GM21786 (cell line): ENCODE measurements around the gene RIMS1.
"Not testable (repeated sequence)": the region's sequence is repeated elsewhere in the genome, so short reads cannot be mapped to it uniquely, and the experiment has no call there.

Experiments
- ATAC-seq: cut with Tn5 transposase; IDR thresholded peaks from one replicate; pipeline ENCODE4 v1.9.1; 2021; ENCODE audit not compliant: unreplicated experiment

RIMS1 gene

DNA sequence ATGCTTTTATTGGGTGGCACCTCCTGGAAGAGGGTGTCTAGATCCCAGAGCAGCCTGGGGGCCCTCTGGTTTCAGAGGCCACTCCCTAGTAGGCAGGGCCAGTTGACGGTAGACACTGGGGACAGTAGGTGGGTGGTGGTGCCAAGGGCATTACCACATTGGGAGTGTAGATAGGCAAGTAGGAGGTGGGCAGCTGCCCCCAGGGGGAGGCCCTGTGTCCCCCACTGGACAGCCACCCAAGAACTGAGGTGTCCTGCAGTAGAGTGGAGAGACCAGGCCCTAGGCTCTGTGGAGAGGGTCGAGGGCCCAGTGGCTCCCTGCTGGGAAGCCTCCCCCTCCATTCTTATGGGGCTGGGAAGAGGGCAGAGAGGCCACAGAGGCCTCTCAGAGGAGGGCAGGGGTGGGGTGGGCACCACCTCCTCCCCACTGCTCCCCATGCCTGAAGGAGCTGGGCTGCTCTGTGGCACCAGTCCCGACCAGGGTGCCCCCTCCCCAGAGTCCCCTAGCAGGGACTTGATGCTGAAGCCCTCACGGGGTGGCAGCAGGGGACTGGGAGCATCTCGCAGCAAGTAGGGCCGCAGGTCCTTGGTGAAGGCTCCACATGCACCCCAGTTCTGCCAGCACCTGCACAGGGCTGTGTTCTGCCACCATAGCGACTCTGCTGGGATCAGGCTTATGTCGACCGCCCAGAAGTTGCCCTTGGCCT lies 430.5 kb downstream of the RIMS1 start:
- ATAC-seq: no peak

DNA sequence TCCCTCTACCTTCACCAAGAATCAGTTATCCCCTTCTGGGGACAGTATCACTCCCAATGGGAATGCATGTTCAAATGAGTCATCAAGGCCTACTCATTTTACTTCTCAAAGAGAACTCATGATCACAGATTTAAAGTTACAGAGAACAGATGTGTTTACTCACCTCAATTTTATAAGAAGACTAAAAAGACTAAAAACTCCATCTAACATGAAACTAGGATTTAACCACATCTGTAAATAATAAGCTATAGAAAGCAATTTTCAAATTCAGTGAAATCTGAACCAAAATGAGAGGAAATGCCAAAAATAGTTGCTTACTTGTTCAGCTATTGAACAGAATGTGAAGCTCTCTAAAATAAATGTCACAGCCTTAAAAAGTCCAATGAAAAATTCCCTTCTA lies 435.4 kb downstream of the RIMS1 start:
- no peak for ATAC-seq

DNA sequence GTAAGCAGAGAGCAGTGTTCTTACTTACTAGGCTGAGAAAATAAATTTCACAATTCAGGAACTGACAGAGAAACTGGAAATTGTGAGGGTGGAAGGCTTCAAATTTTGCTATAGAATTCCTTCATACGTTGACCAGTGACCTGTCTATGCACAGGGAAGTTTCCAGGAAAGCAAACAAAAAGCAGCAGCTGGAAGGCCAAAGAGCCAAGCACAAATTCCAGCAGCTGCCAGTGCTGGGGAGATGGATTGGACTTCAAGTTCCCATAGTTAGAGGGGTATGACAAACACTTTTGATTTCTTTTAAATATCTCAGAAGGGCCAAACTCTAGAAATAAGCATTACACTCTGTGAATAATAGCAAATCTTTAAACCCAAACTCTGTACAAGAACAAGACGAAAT lies 436.4 kb downstream of the RIMS1 start:
- no peak for ATAC-seq

DNA sequence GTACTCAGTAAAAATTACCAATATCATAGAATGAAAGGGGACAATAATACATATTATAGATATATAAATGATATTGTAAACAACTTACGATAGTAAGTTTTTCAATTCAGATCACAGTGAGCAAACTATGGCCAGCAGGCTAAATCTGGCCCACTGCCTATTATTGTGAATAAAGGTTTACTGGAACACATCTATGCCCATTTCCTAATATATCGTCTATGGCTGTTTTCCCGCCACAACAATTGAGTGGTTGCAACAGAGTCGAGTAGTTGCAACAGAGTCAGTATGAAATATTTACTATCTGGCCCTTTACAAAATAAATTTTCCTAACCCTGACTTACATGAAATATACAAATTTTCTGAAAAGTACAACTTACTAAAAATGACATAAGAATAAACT lies 438.2 kb downstream of the RIMS1 start:
- no peak for ATAC-seq

DNA sequence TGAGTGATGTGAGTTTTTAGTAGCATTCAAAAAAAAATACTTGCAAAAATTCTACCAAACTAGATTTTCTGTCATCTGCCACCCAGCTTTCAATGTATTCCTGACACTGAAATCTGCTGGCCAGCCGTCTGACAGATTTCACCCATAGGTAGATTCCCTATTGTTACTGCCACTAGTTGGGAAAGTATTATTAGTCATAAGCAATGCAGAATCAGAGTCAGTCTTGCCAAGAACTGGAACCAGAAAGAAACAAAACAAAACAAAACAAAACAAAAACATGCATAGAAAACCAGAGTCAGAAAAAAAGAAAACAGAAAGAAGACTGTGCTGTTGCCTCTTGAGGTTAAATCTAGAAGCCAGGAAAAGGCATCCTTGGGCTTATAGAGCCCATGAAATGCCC lies 442.4 kb downstream of the RIMS1 start:
- ATAC-seq: no peak

DNA sequence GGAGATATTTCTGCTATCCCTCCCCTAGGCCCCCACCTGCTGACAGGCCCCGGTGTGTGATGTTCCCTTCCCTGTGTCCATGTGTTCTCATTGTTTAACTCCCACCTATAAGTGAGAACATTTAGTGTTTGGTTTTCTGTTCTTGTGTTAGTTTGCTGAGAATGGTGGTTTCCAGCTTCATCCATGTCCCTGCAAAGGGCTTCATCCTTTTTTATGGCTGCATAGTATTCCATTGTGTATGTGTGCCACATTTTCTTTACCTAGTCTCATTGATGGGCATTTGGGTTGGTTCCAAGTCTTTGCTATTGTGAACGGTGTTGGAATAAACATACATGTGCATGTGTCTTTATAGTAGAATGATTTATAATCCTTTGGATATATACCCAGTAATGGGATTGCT lies 448.9 kb downstream of the RIMS1 start:
- ATAC-seq: not testable (repeated sequence)

DNA sequence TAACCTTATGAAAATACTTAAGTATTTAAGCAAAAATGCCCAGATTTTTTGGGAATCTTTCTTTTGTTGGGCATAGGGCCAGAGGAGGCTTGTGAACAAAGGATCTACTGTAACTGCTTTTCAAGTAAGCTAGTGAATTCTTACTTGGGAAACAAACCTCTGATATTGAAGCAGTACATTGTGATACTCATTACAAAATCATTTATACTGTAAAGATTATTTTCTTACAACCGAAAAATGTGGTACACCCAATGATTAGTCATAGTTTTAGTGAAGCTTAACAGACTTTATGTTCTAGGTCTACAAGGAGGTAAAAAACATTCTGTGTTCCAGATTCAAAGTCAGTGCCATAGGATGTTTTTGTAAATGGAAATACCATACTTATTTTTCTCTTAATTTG lies 462.6 kb downstream of the RIMS1 start:
- ATAC-seq: no peak

DNA sequence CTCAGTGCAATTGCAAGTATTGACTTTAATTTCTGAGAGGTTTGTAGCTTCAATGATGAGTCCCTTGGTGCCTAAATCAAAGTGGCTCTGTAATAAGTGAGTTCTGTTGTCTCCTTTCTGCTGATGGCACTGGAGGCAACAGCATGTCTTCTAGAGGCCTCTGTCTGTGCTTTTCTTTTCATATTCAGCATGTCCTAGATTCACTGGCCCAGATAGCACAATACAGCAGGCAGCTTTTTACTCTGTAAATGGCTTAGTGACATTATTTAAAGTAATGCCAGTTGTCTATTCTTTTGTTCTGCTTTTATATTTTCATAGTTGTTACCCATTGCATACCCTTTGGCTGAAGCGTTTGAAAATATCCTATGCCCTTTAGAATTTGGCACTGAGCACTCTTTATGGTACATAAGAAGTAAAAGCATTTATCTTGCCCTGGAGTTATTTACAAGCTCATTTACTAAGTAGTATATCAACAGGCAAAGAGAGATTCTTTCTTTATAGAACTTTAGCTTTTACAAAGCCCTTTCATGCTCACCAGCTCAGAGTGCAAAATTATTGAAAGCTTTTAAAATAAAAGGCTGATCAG lies 464.0 kb downstream of the RIMS1 start:
- ATAC-seq: no peak

DNA sequence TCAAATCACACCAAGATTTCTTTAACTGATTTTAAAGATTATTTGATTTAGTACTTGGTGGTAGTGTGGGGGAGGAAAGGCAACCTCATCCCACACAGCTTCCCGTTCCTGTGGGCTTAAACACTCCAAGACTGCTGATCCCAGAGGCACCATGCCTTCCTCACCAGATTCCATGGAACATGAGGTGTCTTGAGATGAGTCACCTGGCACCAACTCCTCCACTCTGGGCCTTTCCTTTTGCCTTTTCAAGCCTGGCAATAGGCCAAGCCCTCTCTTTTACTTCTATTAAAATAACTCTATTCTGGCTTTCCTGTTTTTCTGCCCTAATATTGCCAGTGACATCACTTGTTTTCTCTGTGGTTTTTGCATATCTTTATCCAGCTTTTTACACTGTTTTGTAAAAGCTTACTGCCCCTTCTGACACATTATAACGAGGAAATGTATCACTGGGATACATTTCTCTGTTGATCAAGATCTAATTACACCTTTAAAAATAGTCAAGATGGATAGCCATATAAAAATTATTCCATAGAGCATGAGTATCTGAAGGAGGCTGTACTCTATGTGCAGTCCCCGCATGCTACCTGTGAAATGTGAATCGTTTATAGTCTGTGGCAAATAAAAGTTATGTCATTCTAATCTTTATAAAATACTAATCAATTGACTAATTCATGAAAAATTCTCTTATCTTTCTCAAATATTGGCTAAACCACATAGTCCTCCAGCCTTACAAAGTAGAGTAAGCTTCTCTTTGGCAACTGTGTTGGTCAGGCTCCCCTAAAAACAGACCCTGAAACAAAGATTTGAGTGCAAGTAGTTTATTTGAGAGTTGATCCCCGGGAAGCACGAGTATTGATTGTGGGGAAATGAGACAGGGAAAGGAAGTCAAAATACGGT lies 477.7 kb downstream of the RIMS1 start:
- ATAC-seq: no peak

DNA sequence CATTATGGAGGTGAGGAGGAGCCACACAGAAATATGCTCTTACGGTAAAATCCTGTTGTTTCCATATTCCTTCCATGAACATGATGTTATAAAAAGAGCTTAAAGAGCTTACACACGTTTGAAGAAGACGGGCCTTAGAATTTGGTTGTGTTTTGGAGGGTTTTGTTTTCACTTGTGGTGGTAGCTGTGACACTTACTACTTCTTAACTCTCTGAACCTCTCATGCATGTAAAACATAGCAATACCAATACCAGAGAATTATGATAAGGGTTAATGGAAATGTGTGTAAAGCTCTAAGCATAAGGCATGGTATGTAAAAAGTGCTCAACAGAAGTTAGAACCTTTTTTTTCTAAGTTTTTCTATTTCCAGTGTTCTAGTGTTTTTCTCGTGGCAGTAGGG lies 479.4 kb downstream of the RIMS1 start:
- ATAC-seq: no peak

DNA sequence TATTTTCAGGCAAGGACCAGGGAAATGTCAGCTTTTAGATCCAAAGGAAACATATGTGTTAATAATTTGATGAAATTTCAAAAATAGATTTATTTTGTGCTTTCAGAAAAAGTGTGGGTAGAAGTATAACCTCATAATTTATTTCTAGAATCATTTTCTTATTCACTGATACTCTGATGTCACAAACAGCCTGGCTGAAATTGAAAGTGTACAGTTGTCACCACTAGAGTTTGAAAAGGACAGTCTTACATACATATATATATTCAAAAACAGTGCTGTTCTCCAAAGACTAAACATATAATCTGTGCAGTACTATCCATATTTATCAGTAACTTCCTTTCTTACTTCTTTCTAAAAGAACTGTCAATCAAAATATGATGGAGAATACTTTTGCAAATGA lies 481.1 kb downstream of the RIMS1 start:
- no peak for ATAC-seq

DNA sequence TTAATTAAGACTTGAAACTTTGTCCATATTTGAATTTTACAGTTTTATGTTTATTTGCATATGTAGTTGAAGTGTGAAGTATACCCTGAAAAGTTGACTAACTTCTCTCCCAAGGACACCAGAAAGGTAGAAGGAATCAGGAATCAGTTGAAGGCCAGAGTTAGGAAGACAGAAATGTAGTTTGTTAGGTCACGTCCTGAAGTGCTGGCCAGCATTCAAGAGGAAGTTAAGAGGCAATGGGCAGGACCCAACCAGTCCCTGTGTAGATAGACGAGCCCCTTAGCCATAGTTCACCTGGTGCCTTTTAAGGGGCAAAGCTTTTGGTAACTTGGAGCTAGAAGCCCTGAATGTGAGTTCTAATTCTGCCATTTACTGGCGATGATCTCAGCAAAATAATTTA lies 485.1 kb downstream of the RIMS1 start:
- no peak for ATAC-seq

DNA sequence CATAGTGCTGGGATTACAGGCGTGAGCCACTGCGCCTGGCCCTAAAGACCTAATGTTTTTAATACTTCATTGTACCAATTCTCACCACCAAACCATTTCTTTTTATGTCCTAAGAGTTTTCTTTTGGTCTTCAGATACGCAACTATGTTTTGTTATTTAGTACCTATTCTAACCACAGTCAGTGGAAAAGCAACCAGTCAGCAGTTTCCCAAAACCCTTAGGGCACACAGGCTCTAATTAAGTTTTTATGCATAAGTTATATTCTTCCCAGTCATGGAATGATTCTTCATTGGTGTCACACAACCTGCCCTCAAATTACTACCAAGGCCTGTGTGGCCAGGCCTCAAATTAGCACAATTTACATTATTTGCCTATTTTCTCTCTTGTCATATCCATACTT lies 487.8 kb downstream of the RIMS1 start:
- no peak for ATAC-seq

DNA sequence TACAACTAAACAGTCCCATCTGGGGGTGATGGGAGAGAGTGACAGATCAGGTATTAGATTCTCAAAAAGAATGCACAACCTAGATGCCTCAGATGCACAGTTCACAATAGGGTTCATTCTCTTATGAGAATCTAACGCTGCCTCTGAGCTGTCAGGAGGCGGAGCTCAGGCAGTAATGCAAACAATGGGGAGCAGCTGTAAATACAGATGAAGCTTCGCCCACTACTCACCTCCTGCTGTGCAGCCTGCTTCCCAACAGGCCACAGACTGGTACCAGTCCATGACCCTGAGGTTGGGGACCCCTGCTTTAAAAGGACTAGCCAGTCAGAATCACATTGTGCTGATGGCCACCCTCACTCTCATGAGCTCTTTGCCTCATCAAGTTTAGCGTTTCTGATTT lies 488.5 kb downstream of the RIMS1 start:
- ATAC-seq: no peak

DNA sequence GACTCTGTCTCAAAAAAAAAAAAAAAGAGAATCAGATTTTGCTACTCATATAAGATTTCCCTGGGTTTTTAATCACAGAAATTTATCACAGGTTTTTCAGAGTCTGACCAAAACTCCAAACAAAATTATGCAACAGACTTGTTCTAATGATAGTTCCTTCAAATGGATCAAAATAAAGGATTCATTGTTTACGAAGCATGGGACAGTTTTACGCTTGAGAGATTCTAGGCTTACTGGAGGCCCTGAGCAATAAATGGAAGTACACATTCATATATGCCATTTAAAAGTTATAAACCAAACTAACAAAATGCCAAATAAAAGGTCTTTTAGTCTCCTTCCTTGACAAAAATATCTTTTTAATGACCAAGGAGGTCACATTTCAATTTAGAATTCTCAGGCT lies 490.4 kb downstream of the RIMS1 start:
- ATAC-seq: no peak

DNA sequence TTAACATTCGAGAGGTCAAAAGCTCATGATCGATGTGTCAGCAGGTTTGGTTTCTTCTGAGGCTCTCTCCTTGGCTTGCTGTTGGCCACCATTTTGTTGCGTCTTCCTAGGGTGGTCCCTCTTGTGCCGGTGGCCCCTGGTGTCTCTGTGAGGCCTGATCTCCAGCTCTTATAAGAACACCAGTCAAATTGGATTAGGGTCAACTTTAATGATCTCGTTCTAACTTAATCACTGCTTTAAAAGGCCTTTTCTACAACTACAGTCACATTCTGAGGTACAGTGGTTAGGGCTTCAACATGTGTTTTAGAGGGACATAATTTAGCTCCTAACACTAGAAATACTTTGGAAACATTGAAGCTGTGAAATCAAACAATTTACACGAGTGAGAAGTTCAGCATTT lies 494.7 kb downstream of the RIMS1 start:
- no peak for ATAC-seq

DNA sequence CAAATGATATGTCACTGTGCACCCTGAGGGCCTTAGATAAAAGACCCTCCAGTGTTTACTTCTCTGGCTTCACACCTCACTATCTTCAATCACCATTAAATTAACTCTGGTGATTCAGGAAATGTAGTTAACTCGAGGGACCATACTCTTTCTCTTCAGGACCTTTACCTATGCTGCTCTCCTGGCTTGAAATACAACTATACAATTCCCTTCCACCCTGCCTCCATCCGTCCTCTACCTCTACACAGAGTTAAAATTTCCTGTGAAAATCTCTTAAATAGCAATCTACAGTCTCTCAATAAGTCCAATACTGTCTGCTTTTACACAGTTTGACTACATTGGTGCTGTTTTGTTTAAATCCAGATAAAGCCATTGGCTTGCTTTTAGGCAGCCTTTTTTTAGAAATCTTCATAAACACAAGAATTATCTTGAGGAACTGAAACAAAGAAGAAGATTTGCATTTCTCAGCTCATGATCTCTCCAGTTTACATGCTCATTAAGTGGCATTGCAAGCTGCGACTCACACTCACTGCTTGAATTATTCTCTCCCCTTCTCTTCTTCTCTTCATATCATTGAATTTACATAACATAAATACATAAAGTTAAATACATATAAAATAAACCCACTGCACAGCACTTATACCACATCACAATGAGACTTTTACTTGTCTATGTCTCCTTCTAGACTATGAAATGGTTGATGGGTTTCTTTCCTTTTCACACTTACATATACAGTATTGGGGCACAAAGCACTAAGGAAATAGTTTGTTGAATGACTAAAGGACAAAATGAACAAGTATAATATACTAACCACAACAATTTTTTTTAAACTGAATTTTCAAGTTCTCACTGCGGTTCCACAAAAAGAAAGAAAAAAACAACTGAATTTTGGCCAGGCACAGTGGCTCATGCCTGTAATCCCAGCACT lies 496.5 kb downstream of the RIMS1 start:
- peak; percentile 98 for ATAC-seq

DNA sequence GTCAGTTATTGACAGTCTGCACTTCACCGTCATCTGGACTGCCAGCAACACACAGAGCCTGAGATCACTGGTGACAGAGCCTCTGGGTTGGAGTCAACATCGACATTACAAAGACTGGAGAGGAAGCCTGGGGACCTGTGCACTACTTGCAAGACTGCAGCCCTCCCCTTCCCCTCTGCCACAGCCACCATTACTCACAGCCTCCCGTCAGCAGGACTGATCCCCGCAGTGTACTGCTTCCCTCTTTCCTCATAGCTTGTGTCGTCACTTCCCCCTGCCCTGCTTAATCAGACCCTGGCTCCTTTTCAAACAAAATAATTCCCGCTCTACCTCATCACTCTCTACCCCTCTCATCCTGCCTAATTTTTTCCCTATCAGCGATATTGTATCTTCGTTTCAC lies 500.0 kb downstream of the RIMS1 start:
- no peak for ATAC-seq

DNA sequence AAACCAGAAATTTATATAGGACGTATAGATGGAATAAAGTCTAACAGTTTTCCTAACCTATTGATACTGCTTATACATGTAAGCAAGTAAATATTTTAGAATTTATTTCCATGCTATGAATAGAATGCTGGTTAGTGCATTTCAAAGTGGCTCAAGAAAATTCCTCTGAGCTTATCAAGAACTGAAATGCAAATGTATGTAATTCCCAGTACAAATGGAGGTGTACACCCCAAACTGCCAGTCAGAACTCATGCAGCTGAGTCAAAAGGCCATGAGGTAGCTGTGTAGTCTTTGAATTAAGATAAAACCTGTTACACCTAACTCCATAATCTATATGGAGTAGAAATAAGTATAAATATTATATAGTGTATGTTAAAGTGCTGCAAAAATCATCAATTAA lies 503.3 kb downstream of the RIMS1 start:
- no peak for ATAC-seq

DNA sequence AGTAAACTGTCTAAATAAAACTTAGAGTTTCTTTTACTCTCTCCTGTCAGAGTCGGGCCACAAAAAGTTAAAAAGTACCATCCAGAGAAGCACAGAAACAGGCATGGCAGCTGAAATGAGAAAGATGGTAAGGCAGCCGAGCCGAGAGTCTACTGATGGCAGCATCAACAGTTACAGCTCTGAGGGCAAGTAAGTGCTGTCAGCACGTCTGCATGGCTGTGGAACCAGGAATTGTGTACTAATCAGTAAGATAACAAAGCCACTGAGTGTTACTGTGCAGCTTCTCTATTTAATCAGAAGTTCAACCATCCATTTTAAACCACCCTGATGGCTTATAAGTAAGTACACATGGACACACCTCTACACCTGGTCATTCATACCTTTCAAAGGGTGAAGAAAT lies 504.2 kb downstream of the RIMS1 start:
- no peak for ATAC-seq

DNA sequence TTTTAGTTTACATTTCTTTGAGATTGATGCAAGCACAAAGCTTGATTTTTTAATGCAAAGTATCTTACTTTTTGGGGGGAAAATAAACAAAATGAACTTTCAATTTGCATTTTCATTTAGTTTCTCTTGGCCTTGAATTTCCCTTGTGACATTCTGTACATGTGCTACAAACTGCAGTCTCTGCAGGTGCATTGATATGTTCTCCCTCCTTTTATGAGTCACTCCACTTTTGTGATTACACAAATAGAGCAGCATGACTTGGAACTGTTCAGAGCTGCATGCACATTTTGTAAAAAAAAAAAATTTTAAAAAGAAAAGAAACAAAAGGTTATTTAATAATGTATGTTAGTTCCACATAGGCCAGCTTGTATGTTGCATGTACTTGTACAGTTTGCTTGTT lies 515.5 kb downstream of the RIMS1 start:
- no peak for ATAC-seq
